H1 (cell line): ENCODE data around the gene APC2. TPM values are rescaled to one million over a fixed set of nuclear protein-coding genes. Genes with fewer than 3 reads are reported as not detected.

Experiments
- CEBPB ChIP-seq: IDR thresholded peaks from 2 replicates; pipeline ENCODE4 v1.6.1; 2012; ENCODE audit warnings: low read depth, low read length
- EGR1 ChIP-seq: IDR thresholded peaks from 2 replicates; pipeline ENCODE4 v1.6.1; 2011; ENCODE audit warnings: low read depth, low read length, borderline replicate concordance
- EZH2 ChIP-seq: fragments of 200-600 bp; sonication (generic); IDR thresholded peaks from 2 replicates; pipeline ENCODE4 v1.7.1; 2012; ENCODE audit warnings: low read depth, mild to moderate bottlenecking, moderate library complexity, low read length, inconsistent platforms; ENCODE audit not compliant: severe bottlenecking
- GABPA ChIP-seq: IDR thresholded peaks from 2 replicates; pipeline ENCODE4 v1.6.1; 2011; ENCODE audit warnings: mild to moderate bottlenecking, low read length, moderate library complexity, borderline replicate concordance; ENCODE audit not compliant: insufficient read depth
- POU5F1 ChIP-seq: IDR thresholded peaks from 2 replicates; pipeline ENCODE4 v1.6.1; 2011; ENCODE audit warnings: low read depth, mild to moderate bottlenecking, low read length, moderate library complexity
- TAF7 ChIP-seq: optimal IDR thresholded peaks from 2 replicates; pipeline ENCODE3; 2011; ENCODE audit warnings: low read depth, mild to moderate bottlenecking, inconsistent platforms, low read length, moderate library complexity, borderline replicate concordance
- polyA plus RNA-seq, 7 experiments: library from polyadenylated mRNA; depleted of rRNA in 3 of 7; stranded (reverse) in 5 of 7; unstranded in 2 of 7; fragments of >200 nt in 5 of 7; fragments of 200-250 nt in 2 of 7; gene quantifications; 1 replicate in 5 of 7; 2 replicates in 1 of 7; 4 replicates in 1 of 7; pipeline versions ENCODE4 v1.2.1 to v1.2.3, GENCODE V29; 2011 to 2013; ENCODE audit warnings: missing spikeins in 2 of 7, mixed read lengths in 2 of 7
- total RNA-seq: library from RNA; stranded (reverse); fragmentation: NEBNext Ultra II Directional; extraction: Animal tissue kit (Norgen Biotek cat#: 25700); gene quantifications from 2 replicates; pipeline ENCODE4 v1.2.1, GENCODE V29; 2021
- TF ChIP-seq, protein P1 (sequence below): fragments of 300-600 bp; sonication (generic); IDR thresholded peaks from 2 replicates; pipeline ENCODE4 v1.7.1; 2012; ENCODE audit warnings: low read length, moderate library complexity, mild to moderate bottlenecking, inconsistent platforms; ENCODE audit not compliant: insufficient replicate concordance

APC2 gene
- total and polyA plus RNA-seq, 2 of the 8 experiments (the other 6 are each of a cell fraction or from before 2014, with no cell fraction given), result 1.3 to 4.1 TPM

DNA sequence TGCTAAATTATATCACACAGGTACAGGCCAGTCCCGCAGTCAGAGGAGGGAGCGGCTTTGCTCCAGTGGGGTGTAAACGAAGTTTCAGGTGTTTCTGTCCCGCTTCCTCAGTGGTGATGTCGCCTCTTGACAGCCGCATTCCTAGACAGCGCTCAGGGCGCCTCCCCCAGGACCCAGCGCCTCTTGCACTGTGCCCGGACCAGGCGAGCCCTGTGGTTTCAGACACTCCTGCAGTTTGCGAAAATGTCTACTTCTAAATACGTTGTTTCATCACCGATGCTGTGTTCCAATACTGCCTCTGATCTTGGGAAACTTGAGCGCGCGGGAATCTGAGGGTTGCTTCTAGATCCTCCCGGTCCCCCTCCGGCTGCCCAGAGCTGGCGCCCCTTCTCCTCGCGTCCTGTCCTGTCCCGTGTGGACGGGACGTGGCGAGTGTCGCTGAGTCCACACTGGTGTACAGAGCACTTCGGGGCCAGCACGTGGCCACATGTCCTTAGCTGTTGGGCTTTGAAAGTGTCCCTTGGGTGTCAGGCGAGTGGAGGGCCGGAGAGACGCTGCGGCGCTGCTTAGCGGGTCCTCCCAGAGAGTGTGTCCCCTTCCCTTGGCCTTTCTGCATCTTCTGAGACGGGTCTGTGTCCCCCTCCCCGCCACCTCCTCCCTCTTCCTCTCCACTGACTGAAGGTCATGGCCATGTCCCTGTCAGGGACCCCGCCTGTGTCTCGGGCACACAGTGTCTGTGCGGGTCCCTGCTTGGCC, 26.3 kb upstream of the APC2 start (continued):
- TF ChIP-seq, protein P1, sequence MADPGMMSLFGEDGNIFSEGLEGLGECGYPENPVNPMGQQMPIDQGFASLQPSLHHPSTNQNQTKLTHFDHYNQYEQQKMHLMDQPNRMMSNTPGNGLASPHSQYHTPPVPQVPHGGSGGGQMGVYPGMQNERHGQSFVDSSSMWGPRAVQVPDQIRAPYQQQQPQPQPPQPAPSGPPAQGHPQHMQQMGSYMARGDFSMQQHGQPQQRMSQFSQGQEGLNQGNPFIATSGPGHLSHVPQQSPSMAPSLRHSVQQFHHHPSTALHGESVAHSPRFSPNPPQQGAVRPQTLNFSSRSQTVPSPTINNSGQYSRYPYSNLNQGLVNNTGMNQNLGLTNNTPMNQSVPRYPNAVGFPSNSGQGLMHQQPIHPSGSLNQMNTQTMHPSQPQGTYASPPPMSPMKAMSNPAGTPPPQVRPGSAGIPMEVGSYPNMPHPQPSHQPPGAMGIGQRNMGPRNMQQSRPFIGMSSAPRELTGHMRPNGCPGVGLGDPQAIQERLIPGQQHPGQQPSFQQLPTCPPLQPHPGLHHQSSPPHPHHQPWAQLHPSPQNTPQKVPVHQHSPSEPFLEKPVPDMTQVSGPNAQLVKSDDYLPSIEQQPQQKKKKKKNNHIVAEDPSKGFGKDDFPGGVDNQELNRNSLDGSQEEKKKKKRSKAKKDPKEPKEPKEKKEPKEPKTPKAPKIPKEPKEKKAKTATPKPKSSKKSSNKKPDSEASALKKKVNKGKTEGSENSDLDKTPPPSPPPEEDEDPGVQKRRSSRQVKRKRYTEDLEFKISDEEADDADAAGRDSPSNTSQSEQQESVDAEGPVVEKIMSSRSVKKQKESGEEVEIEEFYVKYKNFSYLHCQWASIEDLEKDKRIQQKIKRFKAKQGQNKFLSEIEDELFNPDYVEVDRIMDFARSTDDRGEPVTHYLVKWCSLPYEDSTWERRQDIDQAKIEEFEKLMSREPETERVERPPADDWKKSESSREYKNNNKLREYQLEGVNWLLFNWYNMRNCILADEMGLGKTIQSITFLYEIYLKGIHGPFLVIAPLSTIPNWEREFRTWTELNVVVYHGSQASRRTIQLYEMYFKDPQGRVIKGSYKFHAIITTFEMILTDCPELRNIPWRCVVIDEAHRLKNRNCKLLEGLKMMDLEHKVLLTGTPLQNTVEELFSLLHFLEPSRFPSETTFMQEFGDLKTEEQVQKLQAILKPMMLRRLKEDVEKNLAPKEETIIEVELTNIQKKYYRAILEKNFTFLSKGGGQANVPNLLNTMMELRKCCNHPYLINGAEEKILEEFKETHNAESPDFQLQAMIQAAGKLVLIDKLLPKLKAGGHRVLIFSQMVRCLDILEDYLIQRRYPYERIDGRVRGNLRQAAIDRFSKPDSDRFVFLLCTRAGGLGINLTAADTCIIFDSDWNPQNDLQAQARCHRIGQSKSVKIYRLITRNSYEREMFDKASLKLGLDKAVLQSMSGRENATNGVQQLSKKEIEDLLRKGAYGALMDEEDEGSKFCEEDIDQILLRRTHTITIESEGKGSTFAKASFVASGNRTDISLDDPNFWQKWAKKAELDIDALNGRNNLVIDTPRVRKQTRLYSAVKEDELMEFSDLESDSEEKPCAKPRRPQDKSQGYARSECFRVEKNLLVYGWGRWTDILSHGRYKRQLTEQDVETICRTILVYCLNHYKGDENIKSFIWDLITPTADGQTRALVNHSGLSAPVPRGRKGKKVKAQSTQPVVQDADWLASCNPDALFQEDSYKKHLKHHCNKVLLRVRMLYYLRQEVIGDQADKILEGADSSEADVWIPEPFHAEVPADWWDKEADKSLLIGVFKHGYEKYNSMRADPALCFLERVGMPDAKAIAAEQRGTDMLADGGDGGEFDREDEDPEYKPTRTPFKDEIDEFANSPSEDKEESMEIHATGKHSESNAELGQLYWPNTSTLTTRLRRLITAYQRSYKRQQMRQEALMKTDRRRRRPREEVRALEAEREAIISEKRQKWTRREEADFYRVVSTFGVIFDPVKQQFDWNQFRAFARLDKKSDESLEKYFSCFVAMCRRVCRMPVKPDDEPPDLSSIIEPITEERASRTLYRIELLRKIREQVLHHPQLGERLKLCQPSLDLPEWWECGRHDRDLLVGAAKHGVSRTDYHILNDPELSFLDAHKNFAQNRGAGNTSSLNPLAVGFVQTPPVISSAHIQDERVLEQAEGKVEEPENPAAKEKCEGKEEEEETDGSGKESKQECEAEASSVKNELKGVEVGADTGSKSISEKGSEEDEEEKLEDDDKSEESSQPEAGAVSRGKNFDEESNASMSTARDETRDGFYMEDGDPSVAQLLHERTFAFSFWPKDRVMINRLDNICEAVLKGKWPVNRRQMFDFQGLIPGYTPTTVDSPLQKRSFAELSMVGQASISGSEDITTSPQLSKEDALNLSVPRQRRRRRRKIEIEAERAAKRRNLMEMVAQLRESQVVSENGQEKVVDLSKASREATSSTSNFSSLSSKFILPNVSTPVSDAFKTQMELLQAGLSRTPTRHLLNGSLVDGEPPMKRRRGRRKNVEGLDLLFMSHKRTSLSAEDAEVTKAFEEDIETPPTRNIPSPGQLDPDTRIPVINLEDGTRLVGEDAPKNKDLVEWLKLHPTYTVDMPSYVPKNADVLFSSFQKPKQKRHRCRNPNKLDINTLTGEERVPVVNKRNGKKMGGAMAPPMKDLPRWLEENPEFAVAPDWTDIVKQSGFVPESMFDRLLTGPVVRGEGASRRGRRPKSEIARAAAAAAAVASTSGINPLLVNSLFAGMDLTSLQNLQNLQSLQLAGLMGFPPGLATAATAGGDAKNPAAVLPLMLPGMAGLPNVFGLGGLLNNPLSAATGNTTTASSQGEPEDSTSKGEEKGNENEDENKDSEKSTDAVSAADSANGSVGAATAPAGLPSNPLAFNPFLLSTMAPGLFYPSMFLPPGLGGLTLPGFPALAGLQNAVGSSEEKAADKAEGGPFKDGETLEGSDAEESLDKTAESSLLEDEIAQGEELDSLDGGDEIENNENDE, result no peak
- TF ChIP-seq TAF7 (no peak), GABPA (no peak), POU5F1 (no peak), EGR1 (no peak), EZH2 (no peak), CEBPB (no peak)
